HEK293T (cell line): Measurements from ENCODE around the gene TENT4A.

ENCODE experiments used
- CTCF ChIA-PET: fragments of 350-600 bp; formaldehyde crosslinking; extraction: SDS; loops from one replicate; lab custom pipeline; 2021; ENCODE audit warnings: antibody characterized with exemption, inconsistent platforms; lab: Yijun Ruan, JAX
- POLR2A ChIA-PET: fragments of 350-600 bp; formaldehyde crosslinking; extraction: SDS; loops from one replicate; lab custom pipeline; 2020; ENCODE audit warnings: antibody characterized with exemption, inconsistent platforms; lab: Yijun Ruan, JAX
- DNase-seq: peaks from one replicate; pipeline ENCODE4 v3.0.0; 2012; ENCODE audit warnings: mixed read lengths; ENCODE audit errors: extremely low spot score
- ARNT ChIP-seq: fragments of 450-650 bp; IDR thresholded peaks from 2 replicates; pipeline ENCODE4 v1.6.1; 2017; ENCODE audit warnings: mild to moderate bottlenecking
- BHLHE40 ChIP-seq: fragments of 450-650 bp; IDR thresholded peaks from 2 replicates; pipeline ENCODE4 v1.6.1; 2016; ENCODE audit warnings: mild to moderate bottlenecking, moderate library complexity, borderline replicate concordance
- CTBP1 ChIP-seq: fragments of 450-650 bp; IDR thresholded peaks from 2 replicates; pipeline ENCODE4 v1.6.1; 2016; ENCODE audit warnings: borderline replicate concordance
- ELF4 ChIP-seq: fragments of 450-650 bp; IDR thresholded peaks from 2 replicates; pipeline ENCODE4 v1.6.1; 2017; ENCODE audit warnings: antibody characterized with exemption
- FOXA1 ChIP-seq: fragments of 450-650 bp; IDR thresholded peaks from 2 replicates; pipeline ENCODE4 v1.6.1; 2016; ENCODE audit warnings: mild to moderate bottlenecking
- FOXK2 ChIP-seq: fragments of 450-650 bp; IDR thresholded peaks from 2 replicates; pipeline ENCODE4 v1.6.1; 2016; ENCODE audit warnings: mild to moderate bottlenecking
- FOXM1 ChIP-seq: fragments of 450-650 bp; IDR thresholded peaks from 2 replicates; pipeline ENCODE4 v1.6.1; 2017; ENCODE audit warnings: mild to moderate bottlenecking, borderline replicate concordance
- HDGF ChIP-seq: fragments of 450-650 bp; IDR thresholded peaks from 2 replicates; pipeline ENCODE4 v1.6.1; 2017; ENCODE audit warnings: antibody characterized with exemption, borderline replicate concordance
- L3MBTL2 ChIP-seq: fragments of 450-650 bp; conservative IDR thresholded peaks from 2 replicates; pipeline ENCODE4 v1.6.1; 2016; ENCODE audit warnings: mild to moderate bottlenecking
- LEF1 ChIP-seq: fragments of 450-650 bp; IDR thresholded peaks from 2 replicates; pipeline ENCODE4 v1.6.1; 2017; ENCODE audit warnings: mild to moderate bottlenecking, borderline replicate concordance
- NFRKB ChIP-seq: fragments of 450-650 bp; IDR thresholded peaks from 2 replicates; pipeline ENCODE4 v1.6.1; 2016; ENCODE audit warnings: mild to moderate bottlenecking, moderate library complexity
- PKNOX1 ChIP-seq: fragments of 450-650 bp; IDR thresholded peaks from 2 replicates; pipeline ENCODE4 v1.6.1; 2016
- SP1 ChIP-seq: fragments of 450-650 bp; IDR thresholded peaks from 2 replicates; pipeline ENCODE4 v1.6.1; 2017
- SUZ12 ChIP-seq: fragments of 450-650 bp; IDR thresholded peaks from 2 replicates; pipeline ENCODE4 v1.6.1; 2016; ENCODE audit warnings: mild to moderate bottlenecking
- TARDBP ChIP-seq: fragments of 450-650 bp; IDR thresholded peaks from 2 replicates; pipeline ENCODE4 v1.6.1; 2016
- ZNF384 ChIP-seq: fragments of 450-650 bp; IDR thresholded peaks from 2 replicates; pipeline ENCODE4 v1.6.1; 2016

TENT4A gene

GRCh38 chr5:6746244-6746643 is 33.0 kb downstream of the TENT4A start:
- POLR2A ChIA-PET = no interaction called here
- DNase-seq = no peak
- CTCF ChIA-PET = interaction anchor here (0.5 kb wide), 1 partner anchor 157 kb away, joined by 3 read pairs; no protein-coding TSS in a partner anchor
- TF ChIP-seq L3MBTL2 = no peak
- TF ChIP-seq BHLHE40 = no peak
- no peak for TF ChIP-seq FOXK2
- TF ChIP-seq NFRKB = no peak
- TF ChIP-seq ELF4 = no peak
- no peak for TF ChIP-seq CTBP1
- no peak for TF ChIP-seq ZNF384
- TF ChIP-seq SP1 = no peak
- no peak for TF ChIP-seq HDGF
- TF ChIP-seq ARNT = no peak
- no peak for TF ChIP-seq TARDBP
- TF ChIP-seq LEF1 = no peak
- TF ChIP-seq SUZ12 = no peak
- TF ChIP-seq FOXA1 = no peak
- TF ChIP-seq FOXM1 = no peak
- TF ChIP-seq PKNOX1 = no peak

- ChIA-PET POLR2A (no interaction called here), CTCF (interaction anchor here (0.6 kb wide), 1 partner anchor 19 kb away, joined by 3 read pairs; no protein-coding TSS in a partner anchor)
- TF ChIP-seq TARDBP (no peak), ZNF384 (no peak), FOXK2 (no peak), FOXM1 (no peak), ELF4 (no peak), PKNOX1 (no peak), CTBP1 (no peak), BHLHE40 (no peak), LEF1 (no peak), SUZ12 (no peak), ARNT (no peak), SP1 (no peak), FOXA1 (no peak), L3MBTL2 (no peak), HDGF (no peak), NFRKB (no peak)
- no peak for DNase-seq
Observed at GRCh38 chr5:6747103-6747502, 33.9 kb downstream of the TENT4A start.

GRCh38 chr5:6748142-6748541 is 34.9 kb downstream of the TENT4A start:
- POLR2A ChIA-PET = no interaction called here

GRCh38 chr5:6749026-6749716 is 35.9 kb downstream of the TENT4A start:
- ChIA-PET CTCF (no interaction called here), POLR2A (no interaction called here)
- no peak for DNase-seq
- TF ChIP-seq HDGF (no peak), PKNOX1 (no peak), L3MBTL2 (no peak), SUZ12 (no peak), FOXK2 (no peak), ZNF384 (no peak), CTBP1 (no peak), BHLHE40 (no peak), SP1 (no peak), ARNT (no peak), FOXA1 (no peak), ELF4 (no peak), FOXM1 (no peak), LEF1 (no peak), NFRKB (no peak), TARDBP (no peak)

More at GRCh38 chr5:6748142-6748541, 34.9 kb downstream of the TENT4A start:
- CTCF ChIA-PET = no interaction called here
- DNase-seq = no peak
- TF ChIP-seq ELF4 = no peak
- no peak for TF ChIP-seq NFRKB
- TF ChIP-seq ARNT = no peak
- TF ChIP-seq CTBP1 = no peak
- TF ChIP-seq SUZ12 = no peak
- TF ChIP-seq FOXM1 = no peak

- CTCF ChIA-PET = no interaction called here
- no peak for DNase-seq
- POLR2A ChIA-PET = no interaction called here
- TF ChIP-seq ZNF384 (no peak), FOXK2 (no peak), L3MBTL2 (no peak), PKNOX1 (no peak), FOXA1 (no peak), ARNT (no peak), HDGF (no peak), CTBP1 (no peak), SP1 (no peak), SUZ12 (no peak), BHLHE40 (no peak), NFRKB (no peak), LEF1 (no peak)
Observed at GRCh38 chr5:6750142-6750840, 37.1 kb downstream of the TENT4A start.
